Panc1 (cell line): ENCODE measurements around the gene RBM19. TPM values are rescaled to one million over a fixed set of nuclear protein-coding genes. Genes with fewer than 3 reads are reported as not detected.

ENCODE experiments used
- ATAC-seq: fragments of 200-7000 bp; cut with Tn5 transposase; 2 replicates; pipeline ENCODE4 v1.9.1; 2020; ENCODE audit warnings: mild to moderate bottlenecking, moderate library complexity
- BruUV-seq: library from RNA; stranded (reverse); fragments of 400-500 nt; replicated peaks from 2 replicates; lab custom pipeline; 2021; lab: Mats Ljungman, UMichigan
- CTCF ChIA-PET: fragments of 300-600 bp; sonication (Branson Sonifier 250); formaldehyde crosslinking; loops from one replicate; lab custom pipeline; 2022; ENCODE audit warnings: antibody characterized with exemption; lab: Charles Lee
- POLR2A ChIA-PET: fragments of 300-600 bp; sonication (Branson Sonifier 250); formaldehyde crosslinking; loops from one replicate; lab custom pipeline; 2022; ENCODE audit warnings: antibody characterized with exemption; lab: Charles Lee
- DNase-seq: peaks from one replicate; pipeline ENCODE4 v3.0.0-alpha.2; 2010; ENCODE audit warnings: low read depth, low spot score
- H3K27ac ChIP-seq: 2 replicates; pipeline ENCODE4 v1.5.1; 2011; ENCODE audit warnings: mild to moderate bottlenecking, low read length, inconsistent platforms
- H3K27me3 ChIP-seq: fragments of 200-500 bp; sonication (Bioruptor generic); 2 replicates; pipeline ENCODE4 v1.6.0; 2014; ENCODE audit warnings: low read length, inconsistent platforms; ENCODE audit not compliant: control insufficient read depth, insufficient read depth
- H3K36me3 ChIP-seq: fragments of 200-500 bp; sonication (Bioruptor generic); 2 replicates; pipeline ENCODE4 v1.5.1; 2014; ENCODE audit warnings: inconsistent platforms, mild to moderate bottlenecking, low read length, moderate library complexity; ENCODE audit not compliant: control insufficient read depth, insufficient read depth
- H3K4me1 ChIP-seq: 2 replicates; pipeline ENCODE4 v1.5.1; 2011; ENCODE audit warnings: inconsistent platforms, mild to moderate bottlenecking, low read length, moderate library complexity; ENCODE audit not compliant: control insufficient read depth, insufficient read depth
- H3K4me3 ChIP-seq, 2 experiments: 2 replicates each; pipeline ENCODE4 v1.5.1; 2011 to 2012; ENCODE audit warnings: low read depth in 2 of 2, low read length in 2 of 2, mild to moderate bottlenecking in 2 of 2, inconsistent platforms in 1 of 2, moderate library complexity in 1 of 2
- H3K9me3 ChIP-seq: fragments of 200-500 bp; sonication (Bioruptor generic); 2 replicates; pipeline ENCODE4 v1.5.1; 2014; ENCODE audit warnings: low read depth, mild to moderate bottlenecking, inconsistent platforms, low read length, moderate library complexity; ENCODE audit not compliant: control insufficient read depth, insufficient read depth
- CTCF ChIP-seq: fragments of 450-650 bp; IDR thresholded peaks from 2 replicates; pipeline ENCODE4 v1.5.1; 2017; ENCODE audit warnings: mild to moderate bottlenecking
- POLR2AphosphoS5 ChIP-seq: IDR thresholded peaks from 2 replicates; pipeline ENCODE4 v1.6.1; 2012; ENCODE audit warnings: mild to moderate bottlenecking, low read depth, low read length, moderate library complexity
- SIN3A ChIP-seq: IDR thresholded peaks from 2 replicates; pipeline ENCODE4 v1.6.1; 2012; ENCODE audit warnings: low read depth, mild to moderate bottlenecking, low read length, moderate library complexity, borderline replicate concordance; ENCODE audit not compliant: insufficient read depth
- TCF7L2 ChIP-seq: IDR thresholded peaks from 2 replicates; pipeline ENCODE4 v1.6.1; 2011; ENCODE audit warnings: mild to moderate bottlenecking, low read depth, low read length, inconsistent platforms
- in situ Hi-C: cut with HindIII; loops from 2 replicates; pipeline ENCODE4 v1.10.0; 2016; ENCODE audit warnings: low sequenced_read_pairs, low pct_unique_long_range_greater_than_20kb
- intact Hi-C: fragments of 100-400 bp; cut with micrococcal nuclease; formaldehyde crosslinking; loops from one replicate; pipeline ENCODE4 v1.10.0; 2022; ENCODE audit not compliant: unreplicated experiment
- total RNA-seq: library from RNA; stranded (reverse); gene quantifications from one replicate; pipeline ENCODE4 v1.2.1, GENCODE V29; 2021; ENCODE audit not compliant: unreplicated experiment
- TF ChIP-seq, protein P1 (sequence below), 2 experiments: IDR thresholded peaks; 2 replicates each; pipeline ENCODE4 v1.6.1; 2011 to 2012; ENCODE audit warnings: low read depth in 2 of 2, control low read depth in 1 of 2, low read length in 1 of 2, mild to moderate bottlenecking in 1 of 2, moderate library complexity in 1 of 2; ENCODE audit not compliant: insufficient read depth in 1 of 2

The RBM19 gene
- total RNA-seq, 1 experiment from 2014 or later, result 44.8 TPM

DNA sequence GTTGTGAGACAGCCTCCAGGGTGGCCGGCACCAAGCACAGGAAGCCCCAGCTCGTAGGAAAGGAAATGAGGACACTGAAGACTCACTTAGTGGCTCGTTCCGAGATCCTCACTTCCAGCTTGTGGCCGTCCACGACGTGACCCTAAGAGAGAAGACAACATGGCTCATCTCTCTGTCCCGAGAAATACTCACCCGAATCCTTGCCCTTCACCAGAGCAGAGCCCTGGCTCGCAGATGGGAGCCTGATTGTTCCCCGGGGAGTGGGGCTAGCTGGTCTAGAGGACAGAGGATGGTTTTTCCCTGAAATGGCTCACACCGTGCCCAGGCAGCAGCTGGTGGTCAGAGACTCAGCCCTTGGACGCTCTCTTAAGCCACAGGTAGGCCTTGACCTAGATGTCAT, 47.8 kb downstream of the RBM19 start:
- Histone ChIP-seq H3K9me3 (no peaks in the 10 kb centered on the region), H3K36me3 (no peaks in the 10 kb centered on the region), H3K27ac (no peak overlapping the region), H3K4me3 (no peak overlapping the region), H3K4me1 (no peaks in the 10 kb centered on the region), H3K27me3 (no peaks in the 10 kb centered on the region)
- no TSS peak for BruUV-seq
- TF ChIP-seq, protein P1, sequence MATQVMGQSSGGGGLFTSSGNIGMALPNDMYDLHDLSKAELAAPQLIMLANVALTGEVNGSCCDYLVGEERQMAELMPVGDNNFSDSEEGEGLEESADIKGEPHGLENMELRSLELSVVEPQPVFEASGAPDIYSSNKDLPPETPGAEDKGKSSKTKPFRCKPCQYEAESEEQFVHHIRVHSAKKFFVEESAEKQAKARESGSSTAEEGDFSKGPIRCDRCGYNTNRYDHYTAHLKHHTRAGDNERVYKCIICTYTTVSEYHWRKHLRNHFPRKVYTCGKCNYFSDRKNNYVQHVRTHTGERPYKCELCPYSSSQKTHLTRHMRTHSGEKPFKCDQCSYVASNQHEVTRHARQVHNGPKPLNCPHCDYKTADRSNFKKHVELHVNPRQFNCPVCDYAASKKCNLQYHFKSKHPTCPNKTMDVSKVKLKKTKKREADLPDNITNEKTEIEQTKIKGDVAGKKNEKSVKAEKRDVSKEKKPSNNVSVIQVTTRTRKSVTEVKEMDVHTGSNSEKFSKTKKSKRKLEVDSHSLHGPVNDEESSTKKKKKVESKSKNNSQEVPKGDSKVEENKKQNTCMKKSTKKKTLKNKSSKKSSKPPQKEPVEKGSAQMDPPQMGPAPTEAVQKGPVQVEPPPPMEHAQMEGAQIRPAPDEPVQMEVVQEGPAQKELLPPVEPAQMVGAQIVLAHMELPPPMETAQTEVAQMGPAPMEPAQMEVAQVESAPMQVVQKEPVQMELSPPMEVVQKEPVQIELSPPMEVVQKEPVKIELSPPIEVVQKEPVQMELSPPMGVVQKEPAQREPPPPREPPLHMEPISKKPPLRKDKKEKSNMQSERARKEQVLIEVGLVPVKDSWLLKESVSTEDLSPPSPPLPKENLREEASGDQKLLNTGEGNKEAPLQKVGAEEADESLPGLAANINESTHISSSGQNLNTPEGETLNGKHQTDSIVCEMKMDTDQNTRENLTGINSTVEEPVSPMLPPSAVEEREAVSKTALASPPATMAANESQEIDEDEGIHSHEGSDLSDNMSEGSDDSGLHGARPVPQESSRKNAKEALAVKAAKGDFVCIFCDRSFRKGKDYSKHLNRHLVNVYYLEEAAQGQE (IDR thresholded peaks at IDR 0.05; ENCODE audit: insufficient read depth in 1 of 2, low read depth in 2 of 2, low read length in 1 of 2), result no peak
- no peak for TF ChIP-seq SIN3A
- no peak for TF ChIP-seq TCF7L2
- TF ChIP-seq POLR2AphosphoS5, result no peak
- TF ChIP-seq CTCF, result no peak
- ATAC-seq (no peak), DNase-seq (no peak)
- ChIA-PET CTCF (no interaction called here), POLR2A (no interaction called here)
- in situ Hi-C loops (no loop called here), intact Hi-C loops (no loop called here)

DNA sequence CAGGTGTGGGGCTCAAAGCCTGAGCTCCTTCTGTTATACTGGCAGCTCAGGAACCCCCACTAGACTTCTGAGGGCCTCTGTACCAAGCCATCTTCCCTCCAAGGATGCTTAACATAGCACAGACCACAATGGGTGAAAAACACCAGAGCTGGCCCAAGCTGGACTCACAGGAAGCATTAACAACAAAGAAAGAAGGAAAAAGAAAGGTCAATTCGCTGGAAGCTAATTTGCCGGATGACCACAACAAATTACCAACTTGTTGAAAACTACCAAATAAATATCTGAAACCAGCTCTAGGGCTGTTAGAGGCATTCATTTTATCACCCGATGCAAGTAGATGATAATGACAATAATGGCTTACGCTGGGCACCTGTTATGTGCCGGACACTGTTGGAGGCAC, 48.7 kb downstream of the RBM19 start:
- H3K36me3 ChIP-seq, result no peaks in the 10 kb centered on the region
- CTCF ChIA-PET, result interaction anchor here (0.7 kb wide), 1 partner anchor 24 kb away, joined by 5 read pairs; no protein-coding TSS in a partner anchor

More for the DNA sequence above, 48.7 kb downstream of the RBM19 start:
- intact Hi-C loops (no loop called here), in situ Hi-C loops (no loop called here)
- H3K27me3 ChIP-seq, result no peaks in the 10 kb centered on the region
- H3K4me1 ChIP-seq, result no peaks in the 10 kb centered on the region
- H3K4me3 ChIP-seq, result no peak overlapping the region
- no TSS peak for BruUV-seq
- TF ChIP-seq, protein P1 (IDR thresholded peaks at IDR 0.05; ENCODE audit: insufficient read depth in 1 of 2, low read depth in 2 of 2, low read length in 1 of 2), result no peak
- TF ChIP-seq POLR2AphosphoS5 (no peak), SIN3A (no peak), TCF7L2 (no peak), CTCF (no peak)
- POLR2A ChIA-PET, result no interaction called here
- no peak overlapping the region for H3K27ac ChIP-seq
- DNase-seq (no peak), ATAC-seq (no peak)
- H3K9me3 ChIP-seq, result no peaks in the 10 kb centered on the region
